ENCODE data around the gene OGFOD3. TPM values are rescaled to one million over a fixed set of nuclear protein-coding genes. Genes with fewer than 3 reads are reported as not detected.

Gene OGFOD3
- total RNA-seq, 1 donor from 2014 or later: 23.5 TPM

DNA sequence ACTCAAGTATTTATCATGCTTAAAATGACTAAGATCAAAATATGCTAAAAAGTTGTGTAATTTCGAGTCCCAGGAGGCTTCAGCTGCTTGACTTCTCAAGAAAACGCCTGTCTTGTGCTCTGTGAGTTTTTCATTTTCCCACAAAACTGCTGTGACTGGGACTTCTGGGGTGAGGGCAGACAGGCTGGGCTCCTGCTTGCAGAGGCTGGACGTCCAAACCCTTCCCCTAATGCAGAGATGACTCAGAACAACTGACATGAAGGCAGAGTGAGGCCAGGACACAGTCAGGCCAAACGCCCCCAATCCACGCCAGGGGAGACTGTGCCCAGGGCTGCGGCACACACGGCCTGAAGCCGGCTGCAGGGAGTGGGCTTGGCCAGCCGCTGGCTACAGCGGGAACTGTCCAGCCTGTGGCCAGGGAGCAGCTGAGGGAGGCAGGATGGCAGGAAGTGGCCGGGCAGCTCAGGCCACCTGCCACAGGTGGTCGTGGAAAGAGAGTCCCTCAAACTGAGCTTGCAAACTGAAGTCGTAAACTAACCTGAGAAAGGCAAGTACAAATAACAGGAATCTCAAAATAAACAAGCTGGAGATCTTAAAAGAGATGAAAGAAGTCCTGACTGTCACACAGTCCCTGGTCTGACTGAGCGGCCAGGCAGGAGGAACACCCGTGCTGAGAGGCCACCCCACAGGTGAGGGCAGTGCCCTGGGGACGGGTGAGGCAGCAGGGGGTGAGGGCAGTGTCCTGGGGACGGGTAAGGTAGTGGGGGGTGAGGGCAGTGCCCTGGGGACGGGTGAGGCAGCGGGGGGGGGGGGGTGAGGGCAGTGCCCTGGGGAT lies 21.6 kb downstream of the OGFOD3 start:
- ATAC-seq: peak; percentile 74
- intact Hi-C loops (cut with DNase I): no loop called here

GRCh38 chr17:82394278-82394677 lies 24.1 kb downstream of the OGFOD3 start:
- ATAC-seq (no peak), DNase-seq (ENCODE audit: missing footprints) (peak; percentile 9)
- intact Hi-C loops (cut with DNase I): no loop called here

More for the DNA sequence above, 21.6 kb downstream of the OGFOD3 start:
- peak; percentile 69 for DNase-seq (ENCODE audit: missing footprints)

GRCh38 chr17:82392941-82393340 lies 25.4 kb downstream of the OGFOD3 start:
- ATAC-seq (no peak), DNase-seq (ENCODE audit: missing footprints) (peak; percentile 9)
- intact Hi-C loops (cut with DNase I): no loop called here

GRCh38 chr17:82392209-82392920 lies 26.0 kb downstream of the OGFOD3 start:
- DNase-seq (ENCODE audit: missing footprints): peak; percentile 52
- intact Hi-C loops (cut with DNase I): no loop called here
- ATAC-seq: no peak

- intact Hi-C loops (cut with DNase I): no loop called here
- ATAC-seq (no peak), DNase-seq (ENCODE audit: missing footprints) (no peak)
Measured at GRCh38 chr17:82391496-82392066, 26.8 kb downstream of the OGFOD3 start.

GRCh38 chr17:82390860-82391435 lies 27.4 kb downstream of the OGFOD3 start:
- ATAC-seq (no peak), DNase-seq (ENCODE audit: missing footprints) (no peak)
- intact Hi-C loops (cut with DNase I): no loop called here

- intact Hi-C loops (cut with DNase I): no loop called here
- DNase-seq (ENCODE audit: missing footprints): no peak
- no peak for ATAC-seq
Measured at GRCh38 chr17:82390015-82390859, 28.1 kb downstream of the OGFOD3 start.

GRCh38 chr17:82389379-82389778 lies 29.0 kb downstream of the OGFOD3 start:
- DNase-seq (ENCODE audit: missing footprints): no peak
- intact Hi-C loops (cut with DNase I): no loop called here
- no peak for ATAC-seq

DNA sequence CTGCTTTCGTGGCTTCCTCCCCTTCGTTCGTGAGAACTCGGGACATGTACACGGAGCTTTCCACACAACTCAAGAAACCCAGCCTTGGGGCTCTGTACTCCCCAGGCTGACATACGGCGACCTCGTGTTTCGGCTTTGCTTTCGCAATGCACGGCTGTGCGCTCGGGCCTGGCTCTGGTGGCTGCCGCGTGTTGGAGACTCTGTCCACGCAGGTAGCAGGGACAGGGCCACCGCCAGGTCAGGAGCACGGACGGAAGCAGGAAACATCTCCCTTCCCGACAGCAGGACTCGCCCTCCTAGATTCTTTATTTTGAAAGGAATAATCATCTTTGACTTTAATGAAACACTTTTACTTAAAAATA lies 29.5 kb downstream of the OGFOD3 start:
- DNase-seq (ENCODE audit: missing footprints) (no peak), ATAC-seq (no peak)
- intact Hi-C loops (cut with DNase I): no loop called here

- ATAC-seq (no peak), DNase-seq (ENCODE audit: missing footprints) (no peak)
- intact Hi-C loops (cut with DNase I): no loop called here
Measured at GRCh38 chr17:82388223-82388921, 30.0 kb downstream of the OGFOD3 start.

GRCh38 chr17:82387705-82388106 lies 30.7 kb downstream of the OGFOD3 start:
- ATAC-seq (no peak), DNase-seq (ENCODE audit: missing footprints) (no peak)
- intact Hi-C loops (cut with DNase I): no loop called here

- intact Hi-C loops (cut with DNase I): no loop called here
- no peak for DNase-seq (ENCODE audit: missing footprints)
- ATAC-seq: no peak
Measured at GRCh38 chr17:82386881-82387704, 31.3 kb downstream of the OGFOD3 start.

DNA sequence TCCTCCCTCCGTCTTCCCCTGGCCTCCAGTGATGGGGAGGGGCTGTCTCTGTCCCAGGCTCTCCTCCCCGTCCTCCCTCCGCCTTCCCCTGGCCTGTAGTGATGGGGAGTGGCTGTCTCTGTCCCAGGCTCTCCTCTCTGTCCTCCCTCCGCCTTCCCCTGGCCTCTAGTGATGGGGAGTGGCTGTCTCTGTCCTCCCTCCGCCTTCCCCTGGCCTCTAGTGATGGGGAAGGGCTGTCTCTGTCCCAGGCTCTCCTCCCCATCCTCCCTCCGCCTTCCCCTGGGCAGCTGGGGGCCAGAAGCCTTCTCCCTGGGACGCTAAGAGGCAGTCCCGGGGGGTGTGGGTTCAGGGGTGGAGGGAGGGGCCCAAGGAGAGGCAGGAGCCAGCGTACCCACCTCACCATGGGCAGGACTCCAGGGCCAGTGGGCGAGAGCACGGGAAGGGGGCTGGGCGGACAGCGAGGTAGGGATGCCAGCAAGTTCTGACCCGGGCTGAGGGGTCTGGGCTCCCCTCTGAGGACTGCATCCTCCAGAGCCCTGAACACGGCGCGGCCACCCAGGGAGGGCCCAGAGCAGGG lies 32.0 kb downstream of the OGFOD3 start:
- ATAC-seq: peak; percentile 45

GRCh38 chr17:82385559-82386254 lies 32.7 kb downstream of the OGFOD3 start:
- ATAC-seq (peak; percentile 20), DNase-seq (ENCODE audit: missing footprints) (no peak)
- intact Hi-C loops (cut with DNase I): no loop called here

More for the DNA sequence above, 32.0 kb downstream of the OGFOD3 start:
- no peak for DNase-seq (ENCODE audit: missing footprints)
- intact Hi-C loops (cut with DNase I): no loop called here

GRCh38 chr17:82384730-82385481 lies 33.5 kb downstream of the OGFOD3 start:
- DNase-seq (ENCODE audit: missing footprints): peak; percentile 84
- ATAC-seq: peak; percentile 85
- intact Hi-C loops (cut with DNase I): no loop called here

Measured in Right ventricle myocardium inferior (tissue), 1 donor.